ENCODE data around the gene PATJ.

The PATJ gene

GRCh38 chr1:62092110-62092509 is 349.8 kb downstream of the PATJ start:
- no peaks in the 10 kb centered on the region for H3K9me3 ChIP-seq (ENCODE audit: insufficient read depth, low read length)
- no peaks in the 10 kb centered on the region for H3K9me2 ChIP-seq (replicated peaks; ENCODE audit: insufficient read depth, low read length)
- H3K4me3 ChIP-seq (ENCODE audit: insufficient read depth, low read length, poor library complexity, severe bottlenecking), result no peak overlapping the region
- no peaks in the 10 kb centered on the region for H3K79me2 ChIP-seq (ENCODE audit: insufficient read depth, low read length)
- H3F3A ChIP-seq (ENCODE audit: insufficient read depth), result no peaks in the 10 kb centered on the region
- H4K20me1 ChIP-seq (ENCODE audit: low read depth, low read length), result no peaks in the 10 kb centered on the region
- no peaks in the 10 kb centered on the region for H3K27me3 ChIP-seq (ENCODE audit: low read length)
- TF ChIP-seq, protein P1, sequence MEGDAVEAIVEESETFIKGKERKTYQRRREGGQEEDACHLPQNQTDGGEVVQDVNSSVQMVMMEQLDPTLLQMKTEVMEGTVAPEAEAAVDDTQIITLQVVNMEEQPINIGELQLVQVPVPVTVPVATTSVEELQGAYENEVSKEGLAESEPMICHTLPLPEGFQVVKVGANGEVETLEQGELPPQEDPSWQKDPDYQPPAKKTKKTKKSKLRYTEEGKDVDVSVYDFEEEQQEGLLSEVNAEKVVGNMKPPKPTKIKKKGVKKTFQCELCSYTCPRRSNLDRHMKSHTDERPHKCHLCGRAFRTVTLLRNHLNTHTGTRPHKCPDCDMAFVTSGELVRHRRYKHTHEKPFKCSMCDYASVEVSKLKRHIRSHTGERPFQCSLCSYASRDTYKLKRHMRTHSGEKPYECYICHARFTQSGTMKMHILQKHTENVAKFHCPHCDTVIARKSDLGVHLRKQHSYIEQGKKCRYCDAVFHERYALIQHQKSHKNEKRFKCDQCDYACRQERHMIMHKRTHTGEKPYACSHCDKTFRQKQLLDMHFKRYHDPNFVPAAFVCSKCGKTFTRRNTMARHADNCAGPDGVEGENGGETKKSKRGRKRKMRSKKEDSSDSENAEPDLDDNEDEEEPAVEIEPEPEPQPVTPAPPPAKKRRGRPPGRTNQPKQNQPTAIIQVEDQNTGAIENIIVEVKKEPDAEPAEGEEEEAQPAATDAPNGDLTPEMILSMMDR (IDR thresholded peaks at IDR 0.05; ENCODE audit: insufficient read depth, low read length, poor library complexity, severe bottlenecking), result no peak
- TF ChIP-seq EZH2phosphoT487 (conservative IDR thresholded peaks at IDR 0.05; ENCODE audit: low read length), result no peak
- no peak overlapping the region for H3K27ac ChIP-seq (ENCODE audit: low read depth, low read length)
- H2AFZ ChIP-seq (ENCODE audit: low read depth, low read length, severe bottlenecking), result no peak overlapping the region
- no peaks in the 10 kb centered on the region for H3K36me3 ChIP-seq (ENCODE audit: low read length)
- no peak overlapping the region for H3K9ac ChIP-seq (ENCODE audit: low read length)
- H3K4me2 ChIP-seq (ENCODE audit: low read depth, low read length, poor library complexity, severe bottlenecking), result no peak overlapping the region

- H3K9me2 ChIP-seq (replicated peaks; ENCODE audit: insufficient read depth, low read length), result no peaks in the 10 kb centered on the region
- no peak overlapping the region for H3K9ac ChIP-seq (ENCODE audit: low read length)
- no peaks in the 10 kb centered on the region for H3K79me2 ChIP-seq (ENCODE audit: insufficient read depth, low read length)
- H3F3A ChIP-seq (ENCODE audit: insufficient read depth), result no peaks in the 10 kb centered on the region
- no peaks in the 10 kb centered on the region for H3K9me3 ChIP-seq (ENCODE audit: insufficient read depth, low read length)
- no peak overlapping the region for H3K4me2 ChIP-seq (ENCODE audit: low read depth, low read length, poor library complexity, severe bottlenecking)
- H2AFZ ChIP-seq (ENCODE audit: low read depth, low read length, severe bottlenecking), result no peak overlapping the region
- no peaks in the 10 kb centered on the region for H4K20me1 ChIP-seq (ENCODE audit: low read depth, low read length)
- no peak overlapping the region for H3K27ac ChIP-seq (ENCODE audit: low read depth, low read length)
- TF ChIP-seq EZH2phosphoT487 (conservative IDR thresholded peaks at IDR 0.05; ENCODE audit: low read length), result no peak
- no peak overlapping the region for H3K4me3 ChIP-seq (ENCODE audit: insufficient read depth, low read length, poor library complexity, severe bottlenecking)
- H3K27me3 ChIP-seq (ENCODE audit: low read length), result no peaks in the 10 kb centered on the region
- H3K36me3 ChIP-seq (ENCODE audit: low read length), result no peaks in the 10 kb centered on the region
These were observed 351.0 kb downstream of the PATJ start for GRCh38 chr1:62093261-62093660.

GRCh38 chr1:62097464-62097863 is 355.2 kb downstream of the PATJ start:
- no peaks in the 10 kb centered on the region for H3K79me2 ChIP-seq (ENCODE audit: insufficient read depth, low read length)
- no peaks in the 10 kb centered on the region for H3K36me3 ChIP-seq (ENCODE audit: low read length)
- H2AFZ ChIP-seq (ENCODE audit: low read depth, low read length, severe bottlenecking), result no peak overlapping the region
- H3K4me2 ChIP-seq (ENCODE audit: low read depth, low read length, poor library complexity, severe bottlenecking), result no peak overlapping the region
- H3K4me3 ChIP-seq (ENCODE audit: insufficient read depth, low read length, poor library complexity, severe bottlenecking), result no peak overlapping the region
- H3K27ac ChIP-seq (ENCODE audit: low read depth, low read length), result no peak overlapping the region
- H3F3A ChIP-seq (ENCODE audit: insufficient read depth), result no peaks in the 10 kb centered on the region
- no peaks in the 10 kb centered on the region for H4K20me1 ChIP-seq (ENCODE audit: low read depth, low read length)
- H3K27me3 ChIP-seq (ENCODE audit: low read length), result no peaks in the 10 kb centered on the region
- no peaks in the 10 kb centered on the region for H3K9me2 ChIP-seq (replicated peaks; ENCODE audit: insufficient read depth, low read length)
- no peak overlapping the region for H3K9ac ChIP-seq (ENCODE audit: low read length)
- TF ChIP-seq, protein P1 (IDR thresholded peaks at IDR 0.05; ENCODE audit: insufficient read depth, low read length, poor library complexity, severe bottlenecking), result no peak
- no peak for TF ChIP-seq EZH2phosphoT487 (conservative IDR thresholded peaks at IDR 0.05; ENCODE audit: low read length)
- no peaks in the 10 kb centered on the region for H3K9me3 ChIP-seq (ENCODE audit: insufficient read depth, low read length)

GRCh38 chr1:62100442-62100841 is 358.2 kb downstream of the PATJ start:
- Histone ChIP-seq H3K4me2 (ENCODE audit: low read depth, low read length, poor library complexity, severe bottlenecking) (no peak overlapping the region), H3K4me3 (ENCODE audit: insufficient read depth, low read length, poor library complexity, severe bottlenecking) (no peak overlapping the region), H3K27ac (ENCODE audit: low read depth, low read length) (no peak overlapping the region), H3K9me2 (replicated peaks; ENCODE audit: insufficient read depth, low read length) (no peaks in the 10 kb centered on the region), H3K36me3 (ENCODE audit: low read length) (no peaks in the 10 kb centered on the region), H4K20me1 (ENCODE audit: low read depth, low read length) (no peaks in the 10 kb centered on the region), H3K27me3 (ENCODE audit: low read length) (no peaks in the 10 kb centered on the region), H3K79me2 (ENCODE audit: insufficient read depth, low read length) (no peaks in the 10 kb centered on the region), H3F3A (ENCODE audit: insufficient read depth) (no peaks in the 10 kb centered on the region), H2AFZ (ENCODE audit: low read depth, low read length, severe bottlenecking) (no peak overlapping the region), H3K9me3 (ENCODE audit: insufficient read depth, low read length) (no peaks in the 10 kb centered on the region), H3K9ac (ENCODE audit: low read length) (no peak overlapping the region)
- TF ChIP-seq, protein P1 (IDR thresholded peaks at IDR 0.05; ENCODE audit: insufficient read depth, low read length, poor library complexity, severe bottlenecking), result no peak

Measured in SU-DHL-6 (cell line).